ENCODE measurements around the gene DTYMK.
A peak's percentile ranks its signal among the peaks of the same experiment; 100 is the strongest.

Gene DTYMK, protein sequence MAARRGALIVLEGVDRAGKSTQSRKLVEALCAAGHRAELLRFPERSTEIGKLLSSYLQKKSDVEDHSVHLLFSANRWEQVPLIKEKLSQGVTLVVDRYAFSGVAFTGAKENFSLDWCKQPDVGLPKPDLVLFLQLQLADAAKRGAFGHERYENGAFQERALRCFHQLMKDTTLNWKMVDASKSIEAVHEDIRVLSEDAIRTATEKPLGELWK

DNA sequence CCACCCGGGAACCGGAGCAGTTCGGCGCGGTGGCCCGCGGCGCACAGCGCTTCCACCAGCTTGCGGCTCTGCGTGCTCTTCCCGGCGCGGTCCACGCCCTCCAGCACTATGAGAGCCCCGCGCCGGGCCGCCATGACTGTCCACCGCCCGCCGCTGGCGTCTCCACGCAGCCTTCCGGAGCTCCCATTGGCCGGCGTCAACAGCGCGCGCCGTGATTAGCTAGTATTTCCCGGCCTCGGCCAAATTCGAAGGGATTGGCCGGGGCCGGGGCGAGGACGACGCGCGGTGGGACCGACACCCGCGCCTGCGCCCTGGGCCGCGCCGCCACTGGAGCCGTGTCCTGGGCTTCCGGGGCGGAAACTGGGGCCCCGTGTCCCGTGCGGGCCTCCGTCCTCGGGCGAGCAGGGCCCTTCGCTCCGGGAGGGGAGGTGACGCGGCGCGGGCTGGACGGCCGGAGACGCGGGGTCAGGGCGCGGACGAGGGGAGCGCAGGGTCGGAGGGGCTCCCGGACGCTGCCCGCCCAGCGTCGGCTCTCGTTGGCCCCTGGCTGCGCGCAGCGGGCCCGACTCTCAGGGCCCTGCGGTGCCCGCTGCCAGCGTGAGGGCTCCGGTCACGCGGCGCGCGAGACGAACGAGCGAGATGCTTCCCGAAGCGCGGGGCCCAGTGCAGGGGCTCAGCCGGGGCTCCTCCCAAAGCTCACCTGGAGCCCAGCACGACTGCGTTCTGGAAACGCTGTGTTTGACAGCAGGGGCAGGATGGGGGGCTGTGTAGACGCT is at the start of gene DTYMK:
DTYMK (minus strand) TSS at position 166 of the 776 bp plus-strand sequence; CDS start at position 134, 32 bp downstream.
- DNase-seq (ENCODE audit: low read depth), result peak; percentile 95

DNA sequence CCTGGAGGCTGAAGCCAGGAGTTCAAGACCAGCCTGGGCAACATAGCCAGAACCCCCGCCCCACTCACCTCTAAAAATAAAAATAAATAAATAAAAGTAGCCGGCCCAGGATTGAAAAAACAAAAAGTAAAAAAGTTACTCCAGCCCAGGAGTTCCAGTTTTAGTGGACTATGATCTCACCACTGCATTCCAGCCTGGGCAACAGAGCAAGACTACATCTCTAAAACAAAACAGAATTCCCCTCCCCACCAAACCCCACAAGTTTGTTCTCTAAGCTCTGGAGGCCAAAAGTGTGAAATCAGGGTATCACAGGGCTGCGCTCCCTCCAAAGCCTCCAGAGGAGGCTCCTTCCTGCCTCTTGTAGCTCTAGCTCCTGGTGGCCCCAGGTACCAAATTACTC is 49.5 kb upstream of the DTYMK start:
- no peak for DNase-seq (ENCODE audit: low read depth)

DNA sequence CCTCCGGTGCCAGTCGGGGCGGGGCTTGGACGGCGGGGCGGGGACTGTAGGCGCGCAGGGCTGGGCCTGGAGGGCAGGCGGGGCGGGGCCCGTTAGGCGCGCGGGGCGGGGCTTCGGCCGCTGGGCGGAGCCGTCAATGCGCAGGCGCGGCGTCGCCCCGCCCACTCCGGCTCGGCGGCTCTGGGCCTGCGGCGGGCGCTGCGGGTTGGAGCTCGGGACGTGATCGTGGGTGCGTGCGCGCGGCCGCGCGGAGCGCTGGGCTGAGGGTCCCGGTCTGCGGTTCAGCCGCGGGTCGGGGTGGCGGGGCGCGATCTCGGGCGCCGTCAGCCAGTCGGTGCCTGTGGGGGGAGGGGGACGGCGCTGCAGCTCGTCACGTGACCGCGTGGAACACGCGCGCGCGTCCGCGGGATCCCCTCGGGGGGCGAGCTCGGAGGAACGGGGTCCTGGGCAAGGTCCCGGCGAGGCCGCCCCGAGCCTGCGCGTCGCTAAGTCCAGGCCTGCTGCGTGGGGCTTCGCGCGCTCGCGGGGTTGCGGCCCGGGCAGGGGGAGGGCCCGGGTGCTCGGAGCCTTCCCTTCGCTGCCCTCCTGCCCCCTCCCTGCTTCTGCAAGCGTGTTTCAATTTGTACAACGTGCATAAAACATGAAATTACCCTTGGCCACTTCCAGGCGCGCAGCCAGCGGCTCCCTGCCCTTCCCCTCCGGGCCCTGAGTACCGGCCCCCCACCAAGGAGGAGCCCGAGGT is 48.0 kb upstream of the DTYMK start, which contains the start of gene D2HGDH:
D2HGDH (plus strand) TSS at position 164 of the 742 bp plus-strand sequence. CDS start 595 bp downstream, outside the sequence.
- DNase-seq (ENCODE audit: low read depth), result peak; percentile 91

DNA sequence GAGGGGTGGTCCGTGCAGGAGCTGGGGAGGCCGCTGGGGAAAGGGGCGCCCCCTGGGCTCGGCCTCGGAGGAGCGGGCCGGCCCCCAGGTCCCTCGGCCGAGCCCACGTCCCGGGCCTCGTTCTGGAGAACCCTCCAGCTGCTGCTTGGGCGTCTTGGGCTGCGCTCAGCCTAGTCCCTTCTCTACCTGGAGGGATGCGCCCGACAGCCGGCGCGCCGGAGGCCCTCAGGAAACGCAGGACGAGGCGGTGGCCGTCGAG is 47.5 kb upstream of the DTYMK start:
- DNase-seq (ENCODE audit: low read depth), result no peak

DNA sequence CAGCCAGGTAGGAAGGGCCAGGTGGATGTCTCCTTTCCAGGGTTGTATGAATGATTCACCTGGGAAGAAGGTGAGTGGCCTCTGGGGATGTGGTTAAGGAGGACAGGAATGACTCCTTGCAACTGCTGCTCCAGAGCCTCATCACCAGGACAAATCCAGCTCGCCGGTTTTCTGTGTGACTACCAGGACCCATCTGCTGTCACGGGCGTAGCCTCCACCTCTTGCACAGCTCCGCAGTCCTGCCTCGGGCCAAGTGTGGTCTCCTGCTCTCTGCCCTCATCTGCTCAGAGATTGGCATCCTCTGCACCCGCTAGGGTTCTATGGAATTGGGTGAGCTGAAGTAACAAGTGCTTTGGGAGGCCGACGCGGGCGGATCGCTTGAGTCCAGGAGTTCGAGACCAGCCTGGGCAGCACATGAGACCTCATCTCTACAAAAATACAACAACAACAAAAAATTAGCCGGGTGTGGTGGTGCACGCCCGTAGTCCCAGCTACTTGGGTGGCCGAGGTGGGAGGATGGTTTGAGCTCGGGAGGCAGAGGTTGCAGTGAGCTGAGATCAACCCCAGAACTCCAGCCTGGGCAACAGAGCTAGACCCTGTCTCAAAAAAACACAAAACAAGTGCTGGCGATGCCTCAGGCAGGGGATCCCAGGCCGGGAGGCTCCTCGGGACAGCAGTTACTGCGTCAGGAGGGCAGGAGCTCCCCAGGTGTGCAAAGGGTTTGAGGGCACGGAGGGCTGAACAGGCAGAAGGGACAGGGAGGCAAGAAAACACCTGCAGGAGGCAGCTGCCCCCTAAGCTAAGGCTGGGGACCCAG is 47.0 kb upstream of the DTYMK start:
- DNase-seq (ENCODE audit: low read depth), result no peak

DNA sequence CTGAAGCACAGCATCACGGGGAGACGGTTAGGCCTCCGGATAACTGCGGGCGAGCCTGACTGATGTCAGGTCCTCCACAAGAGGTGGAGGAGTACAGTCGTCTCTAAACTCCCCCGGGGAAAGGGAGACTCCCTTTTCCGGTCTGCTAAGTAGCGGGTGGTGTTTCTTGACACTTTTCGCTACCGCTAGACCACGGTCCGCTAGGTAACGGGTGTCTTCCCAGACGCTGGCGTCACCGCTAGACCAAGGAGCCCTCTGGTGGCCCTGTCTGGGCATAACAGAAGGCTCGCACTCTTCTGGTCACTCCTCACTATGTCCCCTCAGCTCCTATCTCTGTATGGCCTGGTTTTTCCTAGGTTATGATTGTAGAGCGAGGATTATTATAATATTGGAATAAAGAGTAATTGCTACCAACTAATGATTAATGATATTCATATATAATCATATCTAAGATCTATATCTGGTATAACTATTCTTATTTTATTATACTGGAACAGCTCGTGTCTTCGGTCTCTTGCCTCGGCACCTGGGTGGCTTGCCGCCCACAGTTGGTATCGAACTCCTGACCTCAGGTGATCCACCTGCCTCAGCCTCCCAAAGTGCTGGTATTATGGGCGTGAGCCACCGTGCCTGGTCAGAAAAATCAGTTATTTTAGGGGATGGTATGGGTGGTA is 46.0 kb upstream of the DTYMK start:
- peak; percentile 49 for DNase-seq (ENCODE audit: low read depth)

DNA sequence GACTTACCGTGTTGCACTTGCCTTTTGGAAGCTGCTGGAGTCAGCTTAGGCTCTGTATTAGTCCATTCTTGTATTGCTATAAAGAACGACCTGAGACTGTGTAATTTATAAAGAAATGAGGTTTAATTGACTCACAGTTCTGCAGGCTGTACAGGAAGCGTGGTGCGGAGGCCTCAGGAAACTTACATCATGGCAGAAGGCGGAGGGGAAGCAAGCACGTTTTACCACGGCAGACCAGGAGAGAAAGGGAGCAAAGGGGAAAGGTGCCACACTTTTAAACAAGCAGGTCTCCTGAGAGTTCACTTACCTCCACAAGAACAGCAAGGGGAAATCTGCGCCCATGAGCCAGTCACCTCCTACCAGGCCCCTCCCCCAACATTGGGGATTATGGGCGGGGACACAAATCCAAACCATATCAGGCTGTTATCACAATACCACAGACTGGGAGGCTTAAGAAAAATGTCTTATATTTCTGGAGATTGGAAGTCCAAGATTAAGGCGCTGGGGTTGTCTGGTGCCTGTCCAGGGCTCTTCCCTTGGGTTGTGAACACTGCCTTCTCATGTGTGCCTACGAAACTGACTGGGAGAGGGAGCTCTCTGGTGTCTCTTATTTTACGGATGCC is 44.2 kb upstream of the DTYMK start:
- DNase-seq (ENCODE audit: low read depth), result no peak

DNA sequence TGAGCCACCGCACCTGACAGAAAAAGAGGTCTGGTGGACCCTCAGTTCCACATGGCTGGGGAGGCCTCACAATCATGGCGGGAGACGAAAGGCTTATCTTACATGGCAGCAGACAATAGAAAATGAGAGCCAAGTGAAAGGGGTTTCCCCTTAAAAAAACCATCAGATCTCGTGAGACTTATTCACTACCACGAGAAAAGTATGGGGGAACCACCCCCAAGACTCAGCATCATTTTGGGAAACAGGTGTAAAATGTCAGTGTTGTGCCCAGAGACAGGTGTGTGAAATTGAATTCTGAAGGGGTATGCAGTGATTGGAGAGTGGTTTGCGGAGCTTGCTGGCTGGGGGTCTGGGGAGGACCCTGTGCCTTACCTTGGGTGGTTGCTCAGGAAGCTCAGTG is 43.3 kb upstream of the DTYMK start:
- no peak for DNase-seq (ENCODE audit: low read depth)

DNA sequence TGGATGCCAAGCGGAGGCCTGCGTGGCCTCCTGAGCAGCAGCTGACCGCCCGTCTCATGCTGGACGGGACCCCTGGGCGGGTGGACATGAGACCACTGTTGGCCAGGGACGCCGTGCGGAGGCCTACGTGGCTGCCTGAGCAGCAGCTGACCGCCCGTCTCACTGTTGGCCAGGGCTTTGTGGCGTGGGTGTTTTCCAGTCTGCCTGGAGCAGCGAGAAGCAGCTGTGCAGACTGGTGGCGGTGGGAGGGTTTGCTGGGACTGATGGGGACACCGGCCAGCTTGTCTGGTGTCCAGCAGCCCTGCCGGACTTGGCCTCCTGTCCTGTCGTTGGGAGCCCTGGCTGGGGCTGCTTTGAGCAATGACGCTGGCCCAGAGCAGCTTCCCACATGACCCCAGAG is 42.0 kb upstream of the DTYMK start:
- no peak for DNase-seq (ENCODE audit: low read depth)

DNA sequence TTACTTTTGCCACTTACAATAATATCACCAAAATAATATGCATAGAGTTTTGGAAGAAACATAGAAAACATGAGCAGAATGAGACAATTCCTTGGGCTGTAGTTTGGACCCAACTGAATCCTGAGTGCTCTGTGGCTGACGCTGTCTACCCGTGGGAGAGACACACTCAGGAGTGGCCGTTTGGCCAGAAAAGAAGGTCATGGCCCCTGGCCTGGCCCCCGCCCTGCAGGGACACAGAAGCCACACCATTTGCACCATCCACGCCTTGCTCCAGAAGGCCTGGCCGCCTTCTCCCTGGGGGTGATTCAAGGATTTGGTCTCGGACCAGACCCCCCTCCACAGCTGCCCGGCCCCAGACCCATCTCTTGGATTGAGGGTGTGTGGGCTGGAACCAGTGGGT is 41.4 kb upstream of the DTYMK start:
- no peak for DNase-seq (ENCODE audit: low read depth)

DNA sequence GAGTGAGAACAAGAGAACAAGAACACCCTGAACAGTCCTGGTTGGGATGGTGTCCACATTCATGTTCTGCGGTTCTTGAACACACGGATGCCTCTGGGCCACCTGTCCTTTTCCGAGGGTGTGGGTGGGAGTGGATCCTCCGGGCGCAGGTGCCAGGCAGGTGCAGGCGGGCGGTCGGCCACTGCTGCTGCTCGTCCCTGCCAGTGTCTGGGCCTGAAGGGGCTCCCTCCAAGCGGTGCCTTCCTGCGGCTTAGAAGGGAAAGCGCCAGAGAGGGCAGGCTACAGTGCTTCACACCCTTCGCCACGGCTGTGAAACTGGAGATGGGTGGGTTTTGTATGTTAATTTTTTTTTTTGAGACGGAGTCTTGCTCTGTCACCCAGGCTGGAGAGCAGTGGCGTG is 39.8 kb upstream of the DTYMK start:
- DNase-seq (ENCODE audit: low read depth), result no peak

DNA sequence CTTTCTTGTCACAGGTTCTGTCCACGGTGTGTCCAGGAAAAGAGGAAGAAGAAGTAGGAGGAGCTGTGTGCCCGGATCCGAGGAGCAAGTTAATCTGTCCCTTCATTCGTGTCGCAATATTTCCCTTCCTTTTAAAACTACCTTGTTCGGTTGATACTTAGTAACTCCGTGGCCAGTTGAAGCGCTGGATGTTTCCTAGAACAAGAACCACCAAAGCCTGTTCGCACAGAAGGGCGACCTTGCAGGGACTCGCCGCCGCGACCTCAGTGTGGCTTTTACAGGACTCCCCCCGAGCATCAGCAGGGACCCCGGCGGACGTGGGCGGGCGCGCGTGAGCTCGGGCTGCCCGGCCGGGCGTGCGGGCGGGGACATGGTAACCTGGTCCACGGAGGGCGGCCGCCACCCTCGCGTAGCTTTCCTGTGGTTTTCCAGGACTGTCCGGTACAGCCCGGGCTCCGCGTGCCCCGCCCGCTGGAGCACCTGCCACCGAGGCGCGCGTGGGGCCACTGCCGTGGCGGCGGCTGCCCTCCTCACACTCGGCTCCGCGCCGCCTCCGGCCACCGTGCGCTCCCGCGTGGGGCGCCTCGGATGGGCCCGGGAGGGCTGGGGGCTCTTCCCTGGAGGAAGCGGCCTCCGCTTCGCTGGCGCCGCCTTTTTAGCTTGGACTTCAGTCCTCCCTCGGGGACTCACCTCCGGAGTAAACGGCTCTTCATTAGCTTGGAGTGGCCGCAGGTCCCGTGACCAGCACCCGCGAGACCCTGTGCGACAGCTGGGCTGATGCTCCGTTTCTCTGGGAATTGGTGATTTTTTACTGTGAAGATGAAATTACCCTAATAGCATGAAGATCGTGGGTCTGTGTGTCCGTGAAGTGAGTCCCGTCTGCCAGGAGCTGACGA is 38.6 kb upstream of the DTYMK start:
- no peak for DNase-seq (ENCODE audit: low read depth)

DNA sequence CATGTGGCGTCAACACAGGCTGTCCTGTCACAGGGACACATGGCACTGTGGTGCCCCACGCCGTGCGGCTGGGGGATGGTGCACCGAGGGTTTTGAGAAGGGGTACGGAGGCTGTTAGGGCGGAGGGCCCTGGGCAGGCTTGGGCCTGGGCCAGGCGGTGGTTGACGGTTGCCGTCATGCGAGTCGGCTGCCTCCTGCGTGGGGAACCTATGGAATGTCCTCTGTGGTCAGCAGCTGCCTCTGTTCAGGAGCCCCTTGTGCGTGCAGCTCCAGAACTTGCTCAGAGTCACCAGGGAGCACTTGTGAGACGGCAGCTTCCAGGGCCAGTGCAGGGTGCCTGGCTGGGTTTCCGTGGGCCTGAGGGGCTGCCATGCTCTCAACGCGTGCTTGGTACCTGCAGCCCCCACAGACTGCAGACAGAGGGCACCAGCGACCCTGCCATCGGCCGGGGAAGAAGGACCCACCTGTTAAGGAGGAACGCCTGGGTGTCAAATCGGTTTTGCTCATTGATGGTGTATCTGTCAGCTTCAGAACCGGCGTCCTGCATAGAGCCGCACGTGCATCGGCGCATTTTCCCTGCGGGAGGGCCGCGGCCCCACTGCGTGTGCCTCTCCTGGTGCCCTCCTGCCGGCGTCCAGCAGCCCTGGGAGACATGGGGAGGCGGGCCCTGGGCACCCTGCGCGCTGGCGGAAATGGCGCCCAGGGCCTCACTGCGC is 37.8 kb upstream of the DTYMK start:
- DNase-seq (ENCODE audit: low read depth), result no peak

DNA sequence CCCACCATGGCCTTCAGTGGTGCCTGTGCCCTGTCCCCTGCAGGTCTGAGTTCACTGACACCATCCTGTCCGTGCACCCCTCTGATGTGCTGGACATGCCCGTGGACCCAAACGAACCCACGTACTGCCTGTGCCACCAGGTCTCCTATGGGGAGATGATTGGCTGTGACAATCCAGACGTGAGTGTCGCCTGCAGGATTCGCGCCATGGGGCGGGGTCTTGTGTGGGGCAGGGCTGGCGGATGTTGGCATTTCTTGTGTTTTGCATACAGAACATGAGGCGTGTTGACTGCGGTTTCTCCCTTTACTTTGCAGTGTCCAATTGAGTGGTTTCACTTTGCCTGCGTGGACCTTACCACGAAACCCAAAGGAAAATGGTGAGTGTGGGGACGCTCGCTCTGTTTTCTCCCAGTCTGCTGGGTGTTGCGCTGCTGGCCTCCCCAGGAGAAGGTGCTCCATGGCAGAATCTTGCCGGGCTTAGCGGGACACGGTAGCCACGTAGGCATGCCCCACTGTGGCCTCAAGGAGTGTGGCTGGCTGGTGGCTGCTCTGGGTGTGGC is 36.4 kb upstream of the DTYMK start:
- no peak for DNase-seq (ENCODE audit: low read depth)

DNA sequence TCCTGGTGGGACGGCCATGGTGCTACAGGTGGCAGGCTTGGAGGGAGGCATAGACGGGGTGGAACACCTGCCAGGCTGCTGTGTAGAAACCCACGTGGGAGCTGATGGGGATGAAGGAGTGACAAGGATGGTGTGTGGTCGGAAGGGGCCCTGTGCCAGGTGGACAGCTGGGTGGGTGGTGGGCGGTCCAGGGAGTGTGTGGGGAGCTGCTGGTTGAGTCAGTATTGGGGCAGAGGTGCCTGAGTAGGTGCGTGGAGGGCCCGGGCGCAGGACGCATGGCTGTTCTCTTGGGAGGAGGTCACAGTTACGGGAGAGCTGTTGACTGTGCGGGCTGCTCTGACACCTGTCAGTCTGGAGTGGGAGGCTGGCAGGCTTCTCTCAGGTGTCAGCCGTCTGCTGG is 35.2 kb upstream of the DTYMK start:
- no peak for DNase-seq (ENCODE audit: low read depth)

DNA sequence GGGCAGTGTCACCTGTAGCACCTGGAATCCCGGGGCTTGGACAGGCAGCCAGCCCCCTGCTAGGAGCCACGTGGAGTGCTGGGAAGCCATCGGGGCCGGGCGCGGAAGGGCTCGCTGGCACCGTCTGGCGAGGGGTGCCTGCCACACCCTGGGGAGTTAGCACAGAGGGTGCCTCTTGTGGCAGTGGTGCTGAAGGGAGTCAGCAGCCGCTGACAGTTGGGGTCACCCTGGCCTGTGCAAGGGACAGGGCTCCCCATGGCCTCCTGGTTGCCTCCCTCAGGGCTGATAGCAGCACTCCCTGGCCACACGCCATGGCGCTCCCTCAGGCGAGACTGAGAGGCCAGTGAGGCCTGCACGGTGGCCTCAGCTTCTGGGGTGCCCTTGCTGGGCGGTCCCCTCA is 33.9 kb upstream of the DTYMK start:
- DNase-seq (ENCODE audit: low read depth), result no peak

DNA sequence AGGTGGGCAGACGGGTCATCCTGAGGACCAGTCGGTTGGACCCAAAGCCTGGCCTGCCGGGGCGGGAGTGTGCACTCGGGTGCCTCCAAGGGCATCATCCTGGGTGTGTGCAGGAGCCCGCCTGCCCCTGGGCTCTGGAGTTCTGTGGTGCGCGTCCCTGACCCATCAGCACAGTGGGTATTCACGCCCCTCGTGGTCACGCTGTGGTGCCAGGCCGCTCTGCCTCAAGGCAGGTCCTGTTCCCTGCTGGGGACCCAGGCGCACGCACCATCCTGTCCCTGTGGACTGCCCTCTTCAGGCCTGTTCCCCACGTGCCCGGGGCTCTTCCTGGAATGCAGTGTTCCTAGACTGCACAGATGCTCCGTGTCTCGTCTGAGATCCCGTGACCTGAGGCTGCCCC is 33.5 kb upstream of the DTYMK start:
- DNase-seq (ENCODE audit: low read depth), result no peak

DNA sequence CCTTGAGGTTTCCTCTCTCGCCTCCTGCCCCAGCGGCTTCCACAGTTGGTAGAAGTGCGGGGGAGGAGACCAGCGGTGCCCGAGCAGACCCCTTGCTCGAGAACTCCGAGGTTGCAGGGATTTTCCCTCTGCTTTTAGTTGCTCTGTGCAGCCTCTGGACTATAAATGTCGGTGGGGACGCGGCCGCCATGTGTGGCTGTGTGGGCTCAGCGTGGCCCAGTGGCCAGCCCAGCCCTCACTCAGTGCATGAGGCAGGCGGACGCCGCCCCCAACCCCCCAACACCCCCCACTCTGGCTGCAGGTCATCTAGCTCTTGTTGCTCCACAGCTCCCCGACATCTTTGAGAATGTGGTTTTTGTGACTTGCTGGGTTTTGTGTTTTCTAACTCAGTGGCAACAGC is 32.5 kb upstream of the DTYMK start:
- no peak for DNase-seq (ENCODE audit: low read depth)

DNA sequence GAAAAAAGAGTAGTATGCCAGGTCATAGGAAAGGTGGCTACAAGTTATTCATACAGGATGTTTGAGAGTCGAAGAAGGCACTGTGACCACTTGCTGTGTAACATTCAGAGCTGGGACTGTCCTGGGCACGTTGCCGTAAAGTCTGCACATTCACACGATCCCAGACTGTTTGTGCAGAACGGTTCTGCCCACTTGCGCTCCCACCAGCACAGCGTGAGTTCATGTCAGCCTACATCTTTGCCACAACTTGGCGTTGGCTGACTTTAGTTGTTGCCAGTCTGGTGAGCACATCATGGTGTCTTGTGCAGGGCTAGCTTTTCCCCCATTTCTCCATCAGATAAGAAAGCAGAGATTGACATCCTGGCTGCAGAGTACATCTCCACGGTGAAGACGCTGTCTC is 22.3 kb upstream of the DTYMK start:
- DNase-seq (ENCODE audit: low read depth), result no peak
